ENCODE results near the gene CPM. TPM values are rescaled to one million over a fixed set of nuclear protein-coding genes. Genes with fewer than 3 reads are reported as not detected.
A peak's percentile ranks its signal among the peaks of the same experiment; 100 is the strongest.

CPM gene
- total RNA-seq, 1 donor from 2014 or later = 55.0 TPM

GRCh38 chr12:68944296-68945076 is 11.5 kb upstream of the CPM start:
- intact Hi-C loops (cut with micrococcal nuclease) = no loop called here
- Mint-ChIP-seq H3K9me3 (no peaks in the 10 kb centered on the region), H3K27me3 (ENCODE audit: insufficient read depth) (no peaks in the 10 kb centered on the region), H3K36me3 (ENCODE audit: low read depth) (no peaks in the 10 kb centered on the region), H3K27ac (no peak overlapping the region), H3K4me3 (no peak overlapping the region), H3K4me1 (ENCODE audit: low read depth) (peaks cover 5% of the 10 kb centered on the region)
- no peak for DNase-seq (ENCODE audit: low spot score)

- Mint-ChIP-seq H3K4me3 (no peak overlapping the region), H3K36me3 (ENCODE audit: low read depth) (no peaks in the 10 kb centered on the region), H3K27me3 (ENCODE audit: insufficient read depth) (no peaks in the 10 kb centered on the region), H3K27ac (no peak overlapping the region), H3K9me3 (no peaks in the 10 kb centered on the region), H3K4me1 (ENCODE audit: low read depth) (peaks cover 5% of the 10 kb centered on the region)
- DNase-seq (ENCODE audit: low spot score) = no peak
- intact Hi-C loops (cut with micrococcal nuclease) = no loop called here
Observed at GRCh38 chr12:68943848-68944247, 10.9 kb upstream of the CPM start.

GRCh38 chr12:68940731-68941130 is 7.8 kb upstream of the CPM start:
- Mint-ChIP-seq H3K27ac (no peak overlapping the region), H3K9me3 (no peaks in the 10 kb centered on the region), H3K4me3 (no peak overlapping the region), H3K36me3 (ENCODE audit: low read depth) (no peaks in the 10 kb centered on the region), H3K4me1 (ENCODE audit: low read depth) (peaks cover 13% of the 10 kb centered on the region), H3K27me3 (ENCODE audit: insufficient read depth) (peaks cover 9% of the 10 kb centered on the region)
- no peak for DNase-seq (ENCODE audit: low spot score)
- intact Hi-C loops (cut with micrococcal nuclease) = no loop called here

- Mint-ChIP-seq H3K4me3 (no peak overlapping the region), H3K27me3 (ENCODE audit: insufficient read depth) (peaks cover 12% of the 10 kb centered on the region), H3K9me3 (no peaks in the 10 kb centered on the region), H3K36me3 (ENCODE audit: low read depth) (no peaks in the 10 kb centered on the region), H3K27ac (no peak overlapping the region), H3K4me1 (ENCODE audit: low read depth) (peaks cover 13% of the 10 kb centered on the region)
- intact Hi-C loops (cut with micrococcal nuclease) = loop anchor here (10.0 kb wide), 1 partner anchor 195 kb away; the partner anchor contains the start of gene SLC35E3
- no peak for DNase-seq (ENCODE audit: low spot score)
Observed at GRCh38 chr12:68939505-68939904, 6.5 kb upstream of the CPM start.

- H3K36me3 Mint-ChIP-seq (ENCODE audit: low read depth) = peaks cover 11% of the 10 kb centered on the region
- peaks cover 28% of the 10 kb centered on the region for H3K4me1 Mint-ChIP-seq (ENCODE audit: low read depth)
- H3K9me3 Mint-ChIP-seq = no peaks in the 10 kb centered on the region
- peak overlapping the region; percentile 47 for H3K4me3 Mint-ChIP-seq
- H3K27ac Mint-ChIP-seq = no peak overlapping the region
- intact Hi-C loops (cut with micrococcal nuclease) = loop anchor here (5.0 to 10.0 kb wide), 3 partner anchors 47 to 190 kb away; partner anchors contain the start of gene SLC35E3
- no peak for DNase-seq (ENCODE audit: low spot score)
- peaks cover 19% of the 10 kb centered on the region for H3K27me3 Mint-ChIP-seq (ENCODE audit: insufficient read depth)
Observed at GRCh38 chr12:68934392-68934791, 1.4 kb upstream of the CPM start.

- DNase-seq (ENCODE audit: low spot score) = peak; percentile 10
- peaks cover 20% of the 10 kb centered on the region for H3K36me3 Mint-ChIP-seq (ENCODE audit: low read depth)
- H3K4me1 Mint-ChIP-seq (ENCODE audit: low read depth) = peaks cover 28% of the 10 kb centered on the region
- peak overlapping the region; percentile 96 for H3K4me3 Mint-ChIP-seq
- intact Hi-C loops (cut with micrococcal nuclease) = loop anchor here (1.0 to 10.0 kb wide), 8 partner anchors 9 to 188 kb away; partner anchors contain the start of gene SLC35E3
- peaks cover 4% of the 10 kb centered on the region for H3K9me3 Mint-ChIP-seq
- H3K27ac Mint-ChIP-seq = peak overlapping the region; percentile 88
- peaks cover 17% of the 10 kb centered on the region for H3K27me3 Mint-ChIP-seq (ENCODE audit: insufficient read depth)
Observed at GRCh38 chr12:68932128-68932960, 627 bp downstream of the CPM start.

GRCh38 chr12:68930178-68930577 is 2.8 kb downstream of the CPM start:
- Mint-ChIP-seq H3K9me3 (peaks cover 4% of the 10 kb centered on the region), H3K36me3 (ENCODE audit: low read depth) (peaks cover 22% of the 10 kb centered on the region), H3K27me3 (ENCODE audit: insufficient read depth) (peaks cover 7% of the 10 kb centered on the region), H3K27ac (no peak overlapping the region), H3K4me3 (peak overlapping the region; percentile 70), H3K4me1 (ENCODE audit: low read depth) (peaks cover 20% of the 10 kb centered on the region)
- intact Hi-C loops (cut with micrococcal nuclease) = loop anchor here (5.0 to 10.0 kb wide), 3 partner anchors 43 to 185 kb away; partner anchors contain the start of gene SLC35E3
- DNase-seq (ENCODE audit: low spot score) = no peak

- no peak overlapping the region for H3K27ac Mint-ChIP-seq
- intact Hi-C loops (cut with micrococcal nuclease) = no loop called here
- H3K4me1 Mint-ChIP-seq (ENCODE audit: low read depth) = peaks cover 19% of the 10 kb centered on the region
- H3K4me3 Mint-ChIP-seq = no peak overlapping the region
- H3K36me3 Mint-ChIP-seq (ENCODE audit: low read depth) = peaks cover 24% of the 10 kb centered on the region
- peaks cover 4% of the 10 kb centered on the region for H3K9me3 Mint-ChIP-seq
- DNase-seq (ENCODE audit: low spot score) = no peak
- H3K27me3 Mint-ChIP-seq (ENCODE audit: insufficient read depth) = no peaks in the 10 kb centered on the region
Observed at GRCh38 chr12:68924546-68924945, 8.4 kb downstream of the CPM start.

- no peak for DNase-seq (ENCODE audit: low spot score)
- H3K9me3 Mint-ChIP-seq = no peaks in the 10 kb centered on the region
- no peak overlapping the region for H3K4me3 Mint-ChIP-seq
- H3K4me1 Mint-ChIP-seq (ENCODE audit: low read depth) = peaks cover 30% of the 10 kb centered on the region
- H3K27ac Mint-ChIP-seq = no peak overlapping the region
- no peaks in the 10 kb centered on the region for H3K27me3 Mint-ChIP-seq (ENCODE audit: insufficient read depth)
- intact Hi-C loops (cut with micrococcal nuclease) = loop anchor here (1.0 kb wide), 6 partner anchors 9 to 140 kb away; no protein-coding TSS in a partner anchor
- peaks cover 14% of the 10 kb centered on the region for H3K36me3 Mint-ChIP-seq (ENCODE audit: low read depth)
Observed at GRCh38 chr12:68919581-68920239, 13.3 kb downstream of the CPM start.

GRCh38 chr12:68918960-68919359 is 14.0 kb downstream of the CPM start:
- Mint-ChIP-seq H3K4me3 (no peak overlapping the region), H3K4me1 (ENCODE audit: low read depth) (peaks cover 34% of the 10 kb centered on the region), H3K27me3 (ENCODE audit: insufficient read depth) (no peaks in the 10 kb centered on the region), H3K36me3 (ENCODE audit: low read depth) (peaks cover 14% of the 10 kb centered on the region), H3K9me3 (no peaks in the 10 kb centered on the region), H3K27ac (no peak overlapping the region)
- no peak for DNase-seq (ENCODE audit: low spot score)
- intact Hi-C loops (cut with micrococcal nuclease) = loop anchor here (1.0 kb wide), 6 partner anchors 9 to 140 kb away; no protein-coding TSS in a partner anchor

GRCh38 chr12:68915055-68915454 is 17.9 kb downstream of the CPM start:
- H3K36me3 Mint-ChIP-seq (ENCODE audit: low read depth) = peaks cover 1% of the 10 kb centered on the region
- peaks cover 15% of the 10 kb centered on the region for H3K4me1 Mint-ChIP-seq (ENCODE audit: low read depth)
- DNase-seq (ENCODE audit: low spot score) = no peak

GRCh38 chr12:68913682-68914081 is 19.3 kb downstream of the CPM start:
- Mint-ChIP-seq H3K36me3 (ENCODE audit: low read depth) (peaks cover 2% of the 10 kb centered on the region), H3K4me3 (no peak overlapping the region), H3K4me1 (ENCODE audit: low read depth) (peaks cover 15% of the 10 kb centered on the region), H3K9me3 (no peaks in the 10 kb centered on the region), H3K27me3 (ENCODE audit: insufficient read depth) (no peaks in the 10 kb centered on the region), H3K27ac (no peak overlapping the region)
- no peak for DNase-seq (ENCODE audit: low spot score)
- intact Hi-C loops (cut with micrococcal nuclease) = no loop called here

More at GRCh38 chr12:68915055-68915454, 17.9 kb downstream of the CPM start:
- intact Hi-C loops (cut with micrococcal nuclease) = no loop called here
- Mint-ChIP-seq H3K9me3 (no peaks in the 10 kb centered on the region), H3K27me3 (ENCODE audit: insufficient read depth) (no peaks in the 10 kb centered on the region), H3K4me3 (no peak overlapping the region), H3K27ac (no peak overlapping the region)
